Lung microvascular endothelial cell (primary cell): ENCODE results near the gene SDHAF3. TPM values are rescaled to one million over a fixed set of nuclear protein-coding genes. Genes with fewer than 3 reads are reported as not detected.
"Not testable (repeated sequence)": the region's sequence is repeated elsewhere in the genome, so short reads cannot be mapped to it uniquely, and the experiment has no call there.

Experiments used
- DNase-seq, 2 donors: peaks; one replicate each; pipeline versions ENCODE4 v3.0.0 to v3.0.0-alpha.2; 2010; ENCODE audit warnings: low read depth in 2 of 2
- total RNA-seq: library from RNA; depleted of rRNA; stranded (reverse); fragments of >200 nt; gene quantifications from 2 replicates; pipeline ENCODE4 v1.2.1, GENCODE V29; 2014

The SDHAF3 gene
- total RNA-seq, 1 donor from 2014 or later, result 1.6 TPM

- not testable (repeated sequence) for DNase-seq
Measured at GRCh38 chr7:97123115-97123514, 5.6 kb downstream of the SDHAF3 start.

DNA sequence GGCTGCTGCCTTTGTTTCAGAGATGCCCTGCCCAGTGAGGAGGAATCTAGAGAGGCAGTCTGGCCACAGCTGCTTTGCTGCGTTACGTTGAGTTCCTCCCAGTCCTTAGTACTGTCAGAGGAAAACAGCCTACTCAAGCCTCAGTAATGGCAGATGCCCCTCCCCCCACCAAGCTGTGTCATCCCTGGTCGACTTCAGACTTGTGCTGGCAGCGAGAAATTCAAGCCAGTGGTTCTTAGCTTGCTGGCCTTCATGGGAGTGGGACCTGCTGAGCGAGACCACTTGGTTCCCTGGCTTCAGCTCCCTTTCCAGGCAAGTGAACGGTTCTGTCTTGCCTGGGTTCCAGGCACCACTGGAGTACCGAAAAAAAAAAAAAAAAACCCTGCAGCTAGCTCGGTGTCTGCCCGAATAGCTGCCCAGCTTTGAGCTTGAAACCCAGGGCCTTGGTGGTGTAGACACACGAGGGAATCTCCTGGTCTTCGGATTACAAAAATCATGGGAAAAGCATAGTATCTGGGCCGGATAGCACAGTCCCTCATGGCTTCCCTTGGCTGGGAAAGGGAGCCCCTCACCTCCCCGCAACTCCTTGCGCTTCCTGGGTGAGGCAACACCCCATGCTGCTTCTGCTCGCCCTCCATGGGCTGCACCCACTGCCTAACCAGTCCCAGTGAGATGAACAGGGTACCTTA lies 9.1 kb downstream of the SDHAF3 start:
- no peak for DNase-seq

GRCh38 chr7:97128736-97129135 lies 11.2 kb downstream of the SDHAF3 start:
- DNase-seq, result no peak

DNA sequence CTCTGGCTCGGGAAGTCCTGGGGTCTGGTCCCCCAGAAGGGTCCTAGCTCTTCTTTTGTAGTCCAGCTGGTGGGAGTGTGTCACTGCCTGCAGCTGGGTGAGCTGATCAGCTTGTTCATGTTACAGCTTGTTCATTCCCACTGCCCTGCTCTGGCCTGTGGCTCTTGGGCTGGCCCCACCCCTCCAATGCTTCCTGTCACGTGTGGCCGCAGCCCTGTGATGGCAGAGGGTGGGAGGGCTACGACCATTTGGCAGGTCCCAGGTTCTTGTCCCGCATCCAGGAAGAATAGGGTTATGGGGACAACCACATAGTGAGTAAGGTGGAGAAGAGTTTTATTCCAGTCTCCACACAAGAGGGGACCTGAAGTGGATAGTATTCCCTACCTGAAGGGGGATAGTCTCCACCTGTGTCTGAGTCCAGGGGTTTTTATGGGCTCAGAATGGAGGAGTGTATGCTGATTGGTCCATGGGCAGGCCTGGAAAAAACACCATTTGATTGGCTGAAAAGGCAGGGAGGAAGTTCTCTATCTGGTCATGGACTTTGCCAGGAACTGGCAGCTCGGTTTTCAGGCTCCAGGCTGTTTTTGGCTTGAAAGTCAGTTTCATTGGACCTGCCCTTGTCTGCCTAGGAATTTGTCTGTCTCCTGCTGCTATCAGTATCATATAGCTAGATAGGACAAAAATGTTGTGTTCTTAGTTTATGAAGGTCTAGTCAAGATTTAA lies 13.1 kb downstream of the SDHAF3 start:
- DNase-seq, result no peak

DNA sequence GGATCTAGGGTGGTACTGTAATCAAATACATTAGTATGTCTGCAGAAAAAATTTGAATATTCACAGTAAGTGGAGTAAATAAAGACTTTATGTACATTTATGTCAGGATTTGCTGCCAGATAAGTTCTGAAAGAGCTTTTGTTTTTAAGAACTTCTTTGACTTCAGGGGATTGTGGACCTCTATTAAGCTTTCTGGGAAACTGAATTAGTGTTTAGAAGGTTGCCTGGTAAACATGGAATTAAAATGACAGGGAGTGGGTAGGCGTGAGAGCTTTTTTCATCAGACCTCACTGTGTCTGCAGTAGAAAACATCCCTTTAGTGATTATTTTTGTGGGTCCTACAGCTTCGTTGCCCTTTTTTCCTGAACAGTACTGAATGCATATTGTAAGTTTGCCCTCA lies 15.7 kb downstream of the SDHAF3 start:
- no peak for DNase-seq

- DNase-seq, result no peak
Measured at GRCh38 chr7:97138830-97139229, 21.3 kb downstream of the SDHAF3 start.

DNA sequence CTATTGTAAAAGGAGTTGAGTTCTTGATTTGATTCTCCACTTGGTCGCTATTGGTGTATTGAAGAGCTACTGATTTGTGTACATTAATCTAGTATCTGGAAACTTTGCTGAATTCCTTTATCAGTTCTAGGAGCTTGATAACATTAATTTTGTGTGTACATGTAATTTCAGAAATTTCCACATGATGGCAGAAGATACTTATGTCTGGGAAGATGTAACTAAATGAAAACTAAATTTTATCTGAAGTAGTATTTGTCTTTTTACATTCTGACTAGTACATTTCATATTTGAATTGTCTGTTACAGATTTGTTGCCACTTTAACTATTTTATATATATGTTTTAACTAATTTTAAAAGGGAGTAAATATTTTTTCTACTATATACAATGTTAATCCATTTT lies 27.6 kb downstream of the SDHAF3 start:
- DNase-seq, result peak; percentile 49 to 61

DNA sequence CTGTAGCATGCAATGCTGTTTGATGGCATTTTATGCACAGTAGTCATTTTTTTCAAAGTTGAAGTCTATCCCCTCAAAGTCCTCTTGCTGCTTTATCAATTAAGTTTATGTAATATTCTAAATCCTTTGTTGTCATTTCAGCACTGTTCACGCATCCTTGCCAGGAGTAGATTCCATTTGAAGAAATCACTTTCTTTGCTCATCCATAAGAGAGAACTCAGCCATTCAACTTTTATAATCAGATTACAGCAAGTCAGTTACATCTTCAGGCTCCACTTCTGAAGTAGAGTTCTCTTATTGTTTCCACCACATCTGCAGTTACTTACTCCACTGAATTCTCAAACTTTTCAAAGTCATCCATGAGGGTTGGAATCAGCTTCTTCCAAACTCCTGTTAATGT lies 32.3 kb downstream of the SDHAF3 start:
- DNase-seq, result no peak

GRCh38 chr7:97155897-97156418 lies 38.5 kb downstream of the SDHAF3 start:
- DNase-seq, result no peak

DNA sequence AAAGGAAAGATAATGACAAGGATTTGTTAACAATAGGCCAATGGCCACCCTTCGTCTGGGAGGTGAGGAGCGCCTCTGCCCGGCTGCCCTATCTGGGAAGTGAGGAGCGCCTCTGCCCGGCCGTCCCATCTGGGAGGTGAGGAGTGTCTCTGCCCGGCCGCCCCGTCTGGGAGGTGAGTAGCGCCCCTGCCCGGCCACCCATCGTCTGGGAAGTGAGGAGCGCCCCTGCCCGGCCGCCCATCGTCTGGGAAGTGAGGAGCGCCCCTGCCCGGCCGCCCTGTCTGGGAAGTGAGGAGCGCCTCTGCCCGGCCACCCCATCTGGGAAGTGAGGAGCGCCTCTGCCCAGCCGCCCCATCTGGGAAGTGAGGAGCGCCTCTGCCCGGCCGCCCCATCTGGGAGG lies 42.5 kb downstream of the SDHAF3 start:
- DNase-seq, result not testable (repeated sequence)

- DNase-seq, result not testable (repeated sequence)
Measured at GRCh38 chr7:97161609-97162008, 44.1 kb downstream of the SDHAF3 start.

GRCh38 chr7:97166308-97166707 lies 48.8 kb downstream of the SDHAF3 start:
- DNase-seq, result no peak

GRCh38 chr7:97167176-97167575 lies 49.7 kb downstream of the SDHAF3 start:
- DNase-seq, result peak in 1 of 2 donors; percentile 6

DNA sequence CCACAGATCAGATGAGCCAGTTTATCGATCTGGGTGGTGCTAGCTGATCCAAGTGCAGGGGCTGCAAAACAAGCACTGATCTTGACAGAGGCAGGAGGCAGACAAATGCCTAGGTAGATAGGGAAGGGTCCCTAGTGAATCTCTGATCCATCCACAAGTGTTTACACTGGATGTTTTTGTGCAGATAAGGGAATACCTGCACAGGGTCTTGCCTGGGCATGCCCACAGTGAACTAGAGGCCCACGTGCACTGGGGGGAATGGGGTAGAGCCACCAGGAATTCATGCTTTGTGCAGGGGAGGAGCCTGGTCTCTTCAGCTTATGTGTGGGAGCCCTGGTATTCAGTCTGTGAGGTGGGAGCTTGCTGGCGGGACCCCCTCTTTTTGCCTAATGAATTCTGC lies 50.3 kb downstream of the SDHAF3 start:
- DNase-seq, result no peak

- peak in 1 of 2 donors; percentile 2 for DNase-seq
Measured at GRCh38 chr7:97174303-97174702, 56.8 kb downstream of the SDHAF3 start.

GRCh38 chr7:97179454-97180104 lies 62.1 kb downstream of the SDHAF3 start:
- DNase-seq, result peak; percentile 62 to 71

- DNase-seq, result no peak
Measured at GRCh38 chr7:97187067-97187466, 69.6 kb downstream of the SDHAF3 start.

GRCh38 chr7:97196174-97196573 lies 78.7 kb downstream of the SDHAF3 start:
- not testable (repeated sequence) for DNase-seq

DNA sequence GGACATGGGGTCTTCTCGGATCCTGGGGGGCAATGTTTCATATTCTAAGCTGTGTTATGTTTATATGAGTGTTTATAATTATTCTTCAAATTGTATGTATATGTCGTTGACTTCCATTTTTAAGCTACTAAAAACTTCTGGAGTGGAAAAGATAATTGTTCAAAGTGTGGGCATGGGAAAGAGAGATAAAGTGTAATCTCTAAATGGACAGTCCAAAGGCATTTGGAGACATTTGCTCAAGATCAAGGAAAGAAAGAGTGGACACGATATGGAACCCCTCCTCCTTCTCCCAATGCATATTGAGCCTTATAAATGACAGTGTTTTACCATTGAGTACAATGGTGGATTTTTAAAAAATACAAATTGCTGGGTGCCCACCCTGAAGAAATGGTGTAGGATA lies 81.1 kb downstream of the SDHAF3 start:
- DNase-seq, result no peak

- DNase-seq, result no peak
Measured at GRCh38 chr7:97200018-97200417, 82.5 kb downstream of the SDHAF3 start.

DNA sequence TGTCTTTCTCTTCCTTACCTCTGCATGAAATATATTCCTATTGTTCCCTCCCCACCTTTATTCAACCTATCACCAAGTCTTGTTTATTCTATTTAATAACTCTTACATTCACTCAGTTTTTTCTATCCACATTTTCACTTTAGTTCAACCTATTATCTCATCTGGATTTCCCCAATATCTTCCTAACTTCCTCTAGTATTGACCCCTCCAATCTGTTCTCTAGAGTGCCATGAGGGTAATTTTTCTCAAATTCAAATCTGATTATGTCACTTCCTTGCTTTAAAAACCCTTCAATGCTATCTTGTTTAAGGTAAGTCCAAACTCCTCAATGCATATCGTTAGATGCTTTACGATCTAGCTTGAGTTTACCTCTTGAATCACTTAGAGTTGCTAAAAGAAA lies 86.5 kb downstream of the SDHAF3 start:
- no peak for DNase-seq

DNA sequence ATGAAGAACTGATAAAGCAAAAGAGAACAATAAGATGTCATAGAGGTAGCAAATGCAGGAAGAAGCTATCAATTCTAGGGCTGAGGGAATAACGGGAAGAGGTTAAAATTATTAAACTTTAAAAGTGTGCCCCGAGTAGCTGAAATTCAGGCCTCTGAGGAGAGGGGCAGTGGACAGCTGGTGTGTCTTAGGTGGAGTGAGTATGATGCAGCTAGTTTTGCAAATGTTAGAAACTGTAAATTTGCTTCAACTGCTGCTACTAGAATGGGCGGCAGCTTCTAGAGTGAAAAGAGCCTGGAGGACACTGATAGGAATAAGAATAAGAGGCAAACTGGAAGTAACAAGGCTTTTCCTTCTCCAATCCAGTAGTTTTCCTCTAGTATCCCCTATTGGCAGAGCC lies 87.3 kb downstream of the SDHAF3 start:
- no peak for DNase-seq
